GM21515 (cell line): ENCODE results near the gene TNIP3.

Experiments
- ATAC-seq: cut with Tn5 transposase; IDR thresholded peaks from one replicate; pipeline ENCODE4 v1.9.1; 2021; ENCODE audit not compliant: unreplicated experiment

Gene TNIP3

GRCh38 chr4:121140716-121141460 lies 23.2 kb downstream of the TNIP3 start:
- ATAC-seq = no peak

GRCh38 chr4:121139533-121140222 lies 24.4 kb downstream of the TNIP3 start:
- peak; percentile 77 for ATAC-seq

GRCh38 chr4:121138039-121138825 lies 25.9 kb downstream of the TNIP3 start:
- ATAC-seq = peak; percentile 43

DNA sequence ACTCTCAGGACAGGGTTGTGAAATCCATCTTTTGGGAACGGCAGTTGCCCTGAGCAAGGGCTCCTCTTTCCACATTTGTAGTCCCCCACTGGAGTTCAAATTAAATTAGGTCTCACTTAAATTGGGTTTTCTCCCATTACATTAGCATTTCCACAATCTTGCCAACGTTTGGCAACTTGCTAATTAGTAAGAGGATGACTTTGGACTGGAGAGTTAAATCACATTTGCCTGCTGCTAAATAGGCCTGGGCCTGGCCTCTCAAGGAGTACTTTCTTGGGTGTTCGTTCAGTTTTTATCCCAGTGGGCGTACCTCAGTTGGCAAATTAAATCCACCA lies 33.8 kb downstream of the TNIP3 start:
- no peak for ATAC-seq

DNA sequence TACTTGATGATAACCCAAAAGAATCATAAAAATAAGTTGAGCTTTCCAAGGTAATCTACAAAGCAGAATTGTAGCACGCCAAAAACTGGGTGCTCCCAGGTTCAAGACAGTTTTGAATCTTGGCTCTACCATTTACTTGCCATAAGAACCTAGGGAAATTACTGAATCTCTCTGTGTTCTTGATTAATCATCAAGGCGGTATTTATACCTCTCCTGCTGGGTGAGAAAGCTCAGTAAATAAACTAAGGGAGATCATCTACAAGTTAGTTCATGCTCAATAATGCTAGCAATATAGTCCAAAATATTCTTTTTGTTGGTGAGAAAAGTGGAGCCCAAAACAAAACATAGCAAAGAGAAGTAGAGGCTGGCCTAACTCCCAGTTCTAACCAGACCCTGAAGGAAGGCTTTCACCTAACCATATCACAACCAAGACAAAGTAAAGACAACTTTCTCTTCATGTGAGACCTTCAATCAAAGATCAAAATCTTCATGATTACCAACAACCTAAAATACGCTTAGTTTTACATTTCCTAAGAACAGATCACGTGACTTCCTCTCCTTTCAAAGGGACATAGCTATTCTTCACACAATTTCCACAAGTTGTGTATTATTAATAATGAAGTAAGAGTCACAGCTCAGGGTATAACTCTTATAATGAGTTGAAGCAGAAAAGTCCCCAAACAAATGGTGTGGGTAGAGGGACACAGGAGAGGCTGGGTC lies 34.4 kb downstream of the TNIP3 start:
- ATAC-seq = no peak

DNA sequence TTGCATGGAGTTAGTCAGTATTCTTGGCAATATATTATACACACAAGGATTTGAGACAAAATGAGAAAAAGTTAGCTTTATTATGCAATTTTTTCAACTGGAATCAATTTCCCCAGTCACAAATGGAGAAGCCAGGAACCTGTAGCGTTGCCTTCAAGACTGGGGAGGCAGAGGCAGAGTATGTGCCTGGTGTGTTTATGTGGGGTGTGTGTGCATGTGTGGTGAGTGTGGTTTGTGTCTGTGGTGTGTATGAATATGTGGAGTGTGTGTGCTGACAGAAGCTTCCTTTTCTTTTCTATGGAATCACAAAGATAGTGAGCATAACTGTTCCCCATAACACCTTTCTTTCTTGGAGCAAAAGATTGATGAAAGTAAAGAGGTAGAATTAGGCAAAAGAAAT lies 37.0 kb downstream of the TNIP3 start:
- no peak for ATAC-seq

DNA sequence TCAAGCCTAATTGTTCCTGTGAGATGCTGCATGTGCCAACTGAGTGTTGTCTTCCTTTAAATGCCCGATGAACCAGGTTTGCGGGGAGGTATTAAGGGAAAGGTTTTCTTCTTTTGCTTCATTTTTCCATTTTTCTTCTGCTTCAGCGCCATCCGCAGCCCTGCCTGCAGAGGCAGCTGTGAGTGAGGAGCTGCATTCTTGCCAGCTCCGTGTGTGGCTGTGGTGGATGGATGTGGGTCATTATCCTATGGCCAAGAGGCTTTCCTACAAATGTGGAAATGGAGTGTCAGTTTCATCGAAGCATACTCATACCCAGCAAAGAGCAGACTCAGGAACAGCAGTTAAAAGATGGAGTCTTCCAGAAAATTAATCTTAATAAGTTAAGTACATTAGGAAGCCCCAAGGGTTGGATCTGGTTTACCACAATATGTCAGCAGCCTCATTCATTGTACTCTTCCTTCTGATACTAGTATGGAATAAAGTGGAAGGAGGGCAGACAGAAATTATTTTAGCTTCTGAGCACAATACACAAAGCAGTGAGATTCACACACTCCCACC lies 37.6 kb downstream of the TNIP3 start:
- ATAC-seq = no peak

- no peak for ATAC-seq
These were observed 38.6 kb downstream of the TNIP3 start for GRCh38 chr4:121125498-121125885.

GRCh38 chr4:121122661-121123060 lies 41.5 kb downstream of the TNIP3 start:
- no peak for ATAC-seq

- no peak for ATAC-seq
These were observed 44.4 kb downstream of the TNIP3 start for GRCh38 chr4:121119715-121120114.

- no peak for ATAC-seq
These were observed 45.8 kb downstream of the TNIP3 start for GRCh38 chr4:121118344-121118743.

DNA sequence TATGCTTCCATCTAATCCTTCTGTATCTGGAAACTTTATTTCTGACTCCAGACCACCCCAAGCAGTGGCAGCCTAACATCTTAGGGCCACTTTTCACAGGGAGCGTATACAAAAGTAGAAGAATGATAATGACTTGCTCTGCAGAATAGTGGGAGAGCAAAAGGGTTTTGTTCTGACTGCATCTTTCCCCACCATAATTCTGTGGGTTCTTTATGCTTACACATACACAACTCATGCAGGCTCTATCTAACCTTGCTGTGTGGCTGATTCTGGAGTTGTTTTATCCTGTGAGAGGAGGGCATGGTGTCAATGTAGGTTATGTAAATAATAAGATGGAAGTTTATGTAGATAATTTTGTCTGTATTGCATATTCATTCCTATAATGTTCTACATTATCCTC lies 49.4 kb downstream of the TNIP3 start:
- no peak for ATAC-seq

GRCh38 chr4:121112530-121112929 lies 51.6 kb downstream of the TNIP3 start:
- no peak for ATAC-seq

- no peak for ATAC-seq
These were observed 55.6 kb downstream of the TNIP3 start for GRCh38 chr4:121108557-121108956.

DNA sequence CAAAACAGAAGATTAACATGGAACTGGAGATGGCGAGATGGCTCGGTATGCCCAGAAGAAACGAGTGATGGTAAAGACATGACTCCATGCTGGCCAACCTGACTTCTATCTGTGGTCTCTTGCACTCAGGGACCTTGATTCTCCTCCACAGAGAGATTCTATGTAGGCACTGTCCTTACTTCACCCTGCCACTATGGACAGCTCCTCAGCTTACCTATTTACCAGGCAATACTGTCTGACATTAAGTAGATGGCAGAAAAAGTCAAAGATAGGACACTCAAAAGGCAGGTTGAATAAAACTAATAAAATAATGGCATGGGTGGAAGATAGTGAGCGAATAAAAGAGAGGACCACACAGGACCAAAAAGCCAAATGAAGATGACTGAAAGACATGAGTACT lies 56.6 kb downstream of the TNIP3 start:
- ATAC-seq = no peak

DNA sequence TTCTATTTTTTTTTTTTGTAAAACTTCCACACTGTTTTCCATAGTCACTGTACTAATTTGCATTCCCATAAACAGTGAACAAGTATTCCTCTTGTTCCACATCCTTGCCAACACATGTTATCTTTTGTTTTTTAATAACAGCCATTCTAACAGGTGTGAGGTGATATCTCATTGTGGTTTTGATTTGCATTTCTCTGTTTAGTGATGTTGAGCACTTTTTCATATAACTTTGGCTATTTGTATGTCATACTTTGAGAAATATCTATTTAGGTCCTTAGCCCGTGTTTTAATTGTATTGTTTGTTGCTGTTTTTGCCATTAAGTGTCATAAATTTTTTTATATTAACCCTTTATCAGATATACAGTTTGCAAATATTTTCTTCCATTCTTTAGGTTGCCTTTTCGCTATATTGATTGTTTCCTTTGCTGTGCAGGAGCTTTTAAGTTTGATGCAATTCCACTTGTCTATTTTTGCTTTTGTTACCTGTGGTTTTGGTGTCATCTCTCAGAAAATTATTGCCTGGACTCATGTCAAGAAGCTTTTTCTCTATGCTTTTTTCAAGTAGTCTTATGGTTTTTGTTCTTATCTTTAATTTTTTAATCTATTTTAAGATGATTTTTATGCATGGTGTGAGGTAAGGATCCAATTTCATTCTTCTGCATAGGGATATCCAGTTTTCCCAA lies 63.9 kb downstream of the TNIP3 start:
- ATAC-seq = no peak

GRCh38 chr4:121098266-121098665 lies 65.9 kb downstream of the TNIP3 start:
- ATAC-seq = no peak

DNA sequence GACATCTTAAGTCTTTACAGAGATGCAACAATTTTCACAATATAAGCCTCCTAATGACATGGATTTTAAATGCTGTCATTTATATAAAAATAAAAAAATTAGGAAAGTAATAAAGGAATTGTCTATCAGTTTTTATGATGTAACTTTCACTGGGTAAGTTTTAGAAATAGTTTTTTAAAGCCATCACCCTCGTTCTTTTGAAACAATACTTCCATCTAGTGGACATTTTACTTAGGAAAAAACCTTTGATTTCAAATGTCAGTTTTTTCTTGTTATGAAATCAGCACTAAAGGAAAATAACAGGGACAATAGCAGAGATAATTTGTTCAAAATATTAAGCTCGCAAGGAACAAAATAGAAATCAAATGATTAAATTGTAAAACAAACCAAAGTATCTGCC lies 67.5 kb downstream of the TNIP3 start:
- no peak for ATAC-seq

- ATAC-seq = no peak
These were observed 67.9 kb downstream of the TNIP3 start for GRCh38 chr4:121096191-121096590.

DNA sequence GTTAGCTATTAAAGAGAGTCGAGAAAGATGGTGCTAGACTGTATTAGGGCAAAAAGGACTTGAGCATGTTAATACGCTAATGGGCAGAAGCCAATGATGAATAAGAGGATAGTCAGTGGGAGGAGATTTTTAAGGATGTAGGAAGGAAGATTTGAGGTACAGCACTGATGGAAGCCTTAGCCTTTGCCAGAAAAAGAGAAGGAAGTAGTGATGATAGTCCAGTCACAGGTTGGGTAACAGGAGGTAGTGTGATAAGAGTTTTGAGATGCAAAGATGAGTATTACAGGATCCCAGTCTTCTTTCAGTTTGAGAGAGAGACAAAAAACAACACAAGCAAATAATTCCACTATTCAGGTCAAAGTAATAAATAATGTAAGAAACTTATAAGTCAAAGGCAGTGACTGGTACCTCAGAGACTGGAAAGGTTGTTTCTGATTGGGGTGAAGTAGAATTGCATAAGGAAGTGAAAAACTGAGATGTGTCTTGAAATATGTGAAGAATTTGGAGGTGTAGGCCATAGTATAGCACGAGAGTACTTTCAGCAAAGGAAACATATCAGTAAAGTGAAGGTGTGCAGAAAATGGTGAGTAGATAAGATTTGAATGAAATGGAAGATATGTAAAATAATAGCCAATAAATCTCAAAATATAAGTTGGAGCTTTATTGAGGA lies 69.7 kb downstream of the TNIP3 start:
- ATAC-seq = no peak
